H1 (cell line): ENCODE results near the gene VGLL4. TPM values are rescaled to one million over a fixed set of nuclear protein-coding genes. Genes with fewer than 3 reads are reported as not detected.

Experiments
- CTCF ChIA-PET: fragments of 300-600 bp; sonication (Branson Sonifier 250); formaldehyde crosslinking; loops from one replicate; lab custom pipeline; 2021; ENCODE audit not compliant: partially characterized antibody; lab: Charles Lee
- POLR2A ChIA-PET: fragments of 300-600 bp; sonication (Branson Sonifier 250); formaldehyde crosslinking; loops from one replicate; lab custom pipeline; 2021; ENCODE audit warnings: inconsistent platforms; ENCODE audit not compliant: partially characterized antibody; lab: Charles Lee
- DNase-seq, 2 experiments: peaks; one replicate each; pipeline versions ENCODE4 v3.0.0 to v3.0.0-alpha.2; 2010 to 2022; ENCODE audit warnings: low spot score in 2 of 2, low read depth in 1 of 2, mixed read lengths in 1 of 2
- FAIRE-seq: peaks from 2 replicates; lab custom pipeline; 2011; peaks lifted over from hg19 to GRCh38; lab: Jason Lieb, UNC
- H2AFZ ChIP-seq: 2 replicates; pipeline ENCODE4 v1.8.1; 2012; ENCODE audit warnings: low read length, inconsistent platforms
- H2AK5ac ChIP-seq: 2 replicates; pipeline ENCODE4 v1.6.1; 2013; ENCODE audit warnings: low read depth, low read length
- H2BK120ac ChIP-seq: replicated peaks from 2 replicates; pipeline ENCODE3; 2013; ENCODE audit warnings: low read depth, low read length, inconsistent platforms
- H2BK12ac ChIP-seq: 2 replicates; pipeline ENCODE4 v1.6.1; 2013; ENCODE audit warnings: low read depth, low read length
- H2BK15ac ChIP-seq: 2 replicates; pipeline ENCODE4 v1.6.1; 2013; ENCODE audit warnings: low read length
- H2BK20ac ChIP-seq: 2 replicates; pipeline ENCODE4 v1.6.1; 2013; ENCODE audit warnings: low read length
- H2BK5ac ChIP-seq: 2 replicates; pipeline ENCODE4 v1.6.1; 2013; ENCODE audit warnings: low read depth, low read length
- H3K14ac ChIP-seq: 2 replicates; pipeline ENCODE4 v1.6.1; 2013; ENCODE audit warnings: inconsistent platforms; ENCODE audit not compliant: insufficient read length
- H3K18ac ChIP-seq: 2 replicates; pipeline ENCODE4 v1.6.1; 2013; ENCODE audit warnings: low read length; ENCODE audit errors: extremely low read depth
- H3K23ac ChIP-seq: 2 replicates; pipeline ENCODE4 v1.6.1; 2013; ENCODE audit warnings: inconsistent platforms; ENCODE audit not compliant: insufficient read length
- H3K23me2 ChIP-seq: 2 replicates; pipeline ENCODE4 v1.6.1; 2013; ENCODE audit warnings: low read depth, low read length
- H3K27ac ChIP-seq: 2 replicates; pipeline ENCODE4 v1.6.1; 2011; ENCODE audit warnings: low read depth, low read length, inconsistent platforms
- H3K27me3 ChIP-seq, 4 experiments: replicated peaks in 1 of 4; 1 replicate in 1 of 4; 2 replicates in 3 of 4; pipeline versions ENCODE4 v1.6.1 to v1.8.1; 2011 to 2013; ENCODE audit warnings: low read length in 3 of 4, mild to moderate bottlenecking in 3 of 4, inconsistent platforms in 2 of 4, mixed read lengths in 2 of 4, moderate library complexity in 1 of 4; ENCODE audit not compliant: control insufficient read depth in 3 of 4, insufficient read depth in 3 of 4; ENCODE audit errors: extremely low read depth in 1 of 4
- H3K36me3 ChIP-seq, 4 experiments: 2 replicates each; pipeline versions ENCODE4 v1.6.1 to v1.8.1; 2011 to 2013; ENCODE audit warnings: mild to moderate bottlenecking in 4 of 4, low read length in 3 of 4, moderate library complexity in 2 of 4, control low read depth in 1 of 4, inconsistent platforms in 1 of 4; ENCODE audit not compliant: insufficient read depth in 4 of 4, control insufficient read depth in 2 of 4
- H3K4ac ChIP-seq: replicated peaks from 2 replicates; pipeline ENCODE3; 2013; ENCODE audit warnings: low read length, low read depth, mixed read lengths, inconsistent platforms; ENCODE audit not compliant: insufficient read length
- H3K4me1 ChIP-seq, 4 experiments: replicated peaks in 1 of 4; 1 replicate in 1 of 4; 2 replicates in 3 of 4; pipeline versions ENCODE4 v1.6.1 to v1.8.1; 2011 to 2013; ENCODE audit warnings: low read length in 3 of 4, inconsistent platforms in 2 of 4, mixed read lengths in 1 of 4; ENCODE audit not compliant: insufficient read depth in 4 of 4, control insufficient read depth in 3 of 4
- H3K4me2 ChIP-seq, 2 experiments: 2 replicates each; pipeline versions ENCODE4 v1.6.1 to v1.8.1; 2011 to 2013; ENCODE audit warnings: low read depth in 2 of 2, low read length in 2 of 2, control low read depth in 1 of 2, inconsistent platforms in 1 of 2, mild to moderate bottlenecking in 1 of 2; ENCODE audit not compliant: insufficient read depth in 1 of 2
- H3K4me3 ChIP-seq, 4 experiments: fragments of 200-600, 300-600 bp in 1 of 4; sonication (generic), shearing (Covaris generic), sonication (Bioruptor Twin) in 1 of 4; 2 replicates each; pipeline versions ENCODE4 v1.5.1 to v1.8.1; 2011 to 2016; ENCODE audit warnings: low read length in 4 of 4, low read depth in 3 of 4, control low read depth in 2 of 4, inconsistent platforms in 2 of 4, mild to moderate bottlenecking in 2 of 4, mixed read lengths in 1 of 4, moderate library complexity in 1 of 4; ENCODE audit not compliant: insufficient read depth in 2 of 4; ENCODE audit errors: extremely low read depth in 1 of 4
- H3K56ac ChIP-seq: replicated peaks from 2 replicates; pipeline ENCODE3; 2013; ENCODE audit warnings: low read depth, mild to moderate bottlenecking, mixed read lengths, low read length, inconsistent platforms; ENCODE audit not compliant: insufficient read length
- H3K79me1 ChIP-seq: 2 replicates; pipeline ENCODE4 v1.6.1; 2013; ENCODE audit warnings: low read depth, low read length, control low read depth
- H3K79me2 ChIP-seq, 2 experiments: 2 replicates each; pipeline versions ENCODE4 v1.6.1 to v1.8.1; 2012 to 2013; ENCODE audit warnings: low read length in 2 of 2, mild to moderate bottlenecking in 2 of 2, inconsistent platforms in 1 of 2; ENCODE audit not compliant: insufficient read depth in 2 of 2, control insufficient read depth in 1 of 2
- H3K9ac ChIP-seq, 4 experiments: replicated peaks in 1 of 4; 1 replicate in 1 of 4; 2 replicates in 3 of 4; pipeline versions ENCODE4 v1.6.1 to v1.8.1; 2011 to 2013; ENCODE audit warnings: low read depth in 3 of 4, low read length in 3 of 4, control low read depth in 2 of 4, mild to moderate bottlenecking in 2 of 4, moderate library complexity in 2 of 4, inconsistent platforms in 1 of 4; ENCODE audit errors: extremely low read depth in 1 of 4
- H3K9me3 ChIP-seq, 2 experiments: 2 replicates each; pipeline versions ENCODE4 v1.6.1 to v1.8.1; 2012 to 2013; ENCODE audit warnings: mild to moderate bottlenecking in 2 of 2, moderate library complexity in 2 of 2, control low read depth in 1 of 2, inconsistent platforms in 1 of 2, low read depth in 1 of 2, low read length in 1 of 2, mixed read lengths in 1 of 2; ENCODE audit not compliant: insufficient read depth in 2 of 2
- H4K20me1 ChIP-seq, 2 experiments: replicated peaks in 1 of 2; 2 replicates each; pipeline versions ENCODE3 to v1.8.1; 2011 to 2013; ENCODE audit warnings: inconsistent platforms in 2 of 2, low read length in 2 of 2, mild to moderate bottlenecking in 1 of 2; ENCODE audit not compliant: insufficient read depth in 2 of 2, control insufficient read depth in 1 of 2
- H4K5ac ChIP-seq: 2 replicates; pipeline ENCODE4 v1.6.1; 2013; ENCODE audit warnings: low read length, low read depth, mixed read lengths, inconsistent platforms; ENCODE audit not compliant: insufficient read length
- H4K8ac ChIP-seq: 2 replicates; pipeline ENCODE4 v1.8.0; 2013; ENCODE audit warnings: mild to moderate bottlenecking, moderate library complexity, low read length, inconsistent platforms; ENCODE audit not compliant: insufficient read depth; ENCODE audit errors: extremely low read depth
- H4K91ac ChIP-seq: replicated peaks from 2 replicates; pipeline ENCODE3; 2013; ENCODE audit warnings: low read length, mixed read lengths, inconsistent platforms; ENCODE audit not compliant: insufficient read length
- MAFK ChIP-seq: IDR thresholded peaks from 2 replicates; pipeline ENCODE4 v1.6.1; 2012; ENCODE audit warnings: low read depth, mild to moderate bottlenecking, improper control_type of control experiment, low read length
- SAP30 ChIP-seq: fragments of 300-600 bp; sonication (generic); IDR thresholded peaks from 2 replicates; pipeline ENCODE4 v1.7.1; 2012; ENCODE audit warnings: low read length, moderate library complexity, mild to moderate bottlenecking, inconsistent platforms; ENCODE audit not compliant: insufficient read depth, insufficient replicate concordance
- WGBS, 2 experiments: shearing (Covaris generic) in 1 of 2; methylation state at CpG; one replicate each; pipeline versions ENCODE4 v1.1.6 to v1.1.7; 2013 to 2015; ENCODE audit warnings: low lambda C conversion rate in 2 of 2, mixed read lengths in 2 of 2, inconsistent platforms in 1 of 2, low coverage in 1 of 2, missing lambda C conversion rate in 1 of 2; ENCODE audit not compliant: insufficient replicate concordance in 2 of 2, insufficient coverage in 1 of 2, insufficient read length in 1 of 2; ENCODE audit errors: extremely low coverage in 1 of 2, missing lambda C conversion rate in 1 of 2; 5-methylcytosine and 5-hydroxymethylcytosine counted together
- polyA plus RNA-seq, 7 experiments: library from polyadenylated mRNA; depleted of rRNA in 3 of 7; stranded (reverse) in 5 of 7; unstranded in 2 of 7; fragments of >200 nt in 5 of 7; fragments of 200-250 nt in 2 of 7; gene quantifications; 1 replicate in 5 of 7; 2 replicates in 1 of 7; 4 replicates in 1 of 7; pipeline versions ENCODE4 v1.2.1 to v1.2.3, GENCODE V29; 2011 to 2013; ENCODE audit warnings: missing spikeins in 2 of 7, mixed read lengths in 2 of 7
- total RNA-seq: library from RNA; stranded (reverse); fragmentation: NEBNext Ultra II Directional; extraction: Animal tissue kit (Norgen Biotek cat#: 25700); gene quantifications from 2 replicates; pipeline ENCODE4 v1.2.1, GENCODE V29; 2021

The VGLL4 gene
- total and polyA plus RNA-seq, 2 of the 8 experiments (the other 6 are each of a cell fraction or from before 2014, with no cell fraction given): 45.1 to 50.0 TPM

- H4K20me1 ChIP-seq: peaks cover 2 to 12% of the 10 kb centered on the region in 2 experiments
Observed at GRCh38 chr3:11588338-11588737, 55.4 kb downstream of the VGLL4 start.

More at GRCh38 chr3:11588338-11588737, 55.4 kb downstream of the VGLL4 start:
- Histone ChIP-seq H3K4me3 (no peak overlapping the region), H3K4me1 (peaks cover 21 to 43% (median 29%) of the 10 kb centered on the region in 4 experiments), H3K4me2 (no peak overlapping the region), H2BK5ac (no peak overlapping the region), H3K9ac (no peak overlapping the region), H3K27me3 (no peaks in the 10 kb centered on the region), H2BK120ac (no peak overlapping the region), H3K23ac (no peak overlapping the region), H4K8ac (no peak overlapping the region), H4K91ac (no peak overlapping the region), H3K14ac (no peak overlapping the region), H3K79me1 (peaks cover 25% of the 10 kb centered on the region), H2AFZ (no peak overlapping the region), H4K5ac (no peak overlapping the region), H3K4ac (no peak overlapping the region), H3K27ac (no peak overlapping the region), H3K36me3 (no peaks in the 10 kb centered on the region), H2AK5ac (peak overlapping the region; percentile 33; the same call in 1 of the 2 replicates), H2BK15ac (0 out of 2 replicates have a peak overlapping the region, but pooled peaks have one; percentile 18), H2BK12ac (0 out of 2 replicates have a peak overlapping the region, but pooled peaks have one; percentile 56), H3K56ac (no peak overlapping the region), H3K18ac (no peak overlapping the region), H3K23me2 (no peaks in the 10 kb centered on the region), H2BK20ac (no peak overlapping the region), H3K79me2 (peaks cover 11 to 90% of the 10 kb centered on the region in 2 experiments), H3K9me3 (no peaks in the 10 kb centered on the region)
- ChIA-PET CTCF (no interaction called here), POLR2A (no interaction called here)
- WGBS, 2 experiments: 84% methylated on average over 5 of the region's 5 CpGs; no CpG with 5 or more reads in 1 of the 2 experiments
- no peak for FAIRE-seq
- no peak for TF ChIP-seq MAFK
- no peak for TF ChIP-seq SAP30
- no peak for DNase-seq
